Choroid plexus epithelial cell (primary cell): Measurements from ENCODE around the gene DPPA4.

ENCODE experiments used
- DNase-seq: peaks from one replicate; pipeline ENCODE4 v3.0.0-alpha.2; 2010; ENCODE audit warnings: low read depth
- H3K4me3 ChIP-seq: 2 replicates; pipeline ENCODE4 v1.5.1; 2011; ENCODE audit warnings: low read depth, mild to moderate bottlenecking, control low read depth, low read length, moderate library complexity
- CTCF ChIP-seq: conservative IDR thresholded peaks from 2 replicates; pipeline ENCODE4 v1.5.1; 2011; ENCODE audit warnings: low read depth, mild to moderate bottlenecking, control low read depth, inconsistent platforms, low read length, moderate library complexity

The DPPA4 gene

GRCh38 chr3:109325657-109326056 is 11.7 kb downstream of the DPPA4 start:
- DNase-seq, result no peak
- no peak overlapping the region for H3K4me3 ChIP-seq
- no peak for TF ChIP-seq CTCF

GRCh38 chr3:109325109-109325508 is 12.2 kb downstream of the DPPA4 start:
- TF ChIP-seq CTCF, result no peak
- no peak overlapping the region for H3K4me3 ChIP-seq
- DNase-seq, result no peak

DNA sequence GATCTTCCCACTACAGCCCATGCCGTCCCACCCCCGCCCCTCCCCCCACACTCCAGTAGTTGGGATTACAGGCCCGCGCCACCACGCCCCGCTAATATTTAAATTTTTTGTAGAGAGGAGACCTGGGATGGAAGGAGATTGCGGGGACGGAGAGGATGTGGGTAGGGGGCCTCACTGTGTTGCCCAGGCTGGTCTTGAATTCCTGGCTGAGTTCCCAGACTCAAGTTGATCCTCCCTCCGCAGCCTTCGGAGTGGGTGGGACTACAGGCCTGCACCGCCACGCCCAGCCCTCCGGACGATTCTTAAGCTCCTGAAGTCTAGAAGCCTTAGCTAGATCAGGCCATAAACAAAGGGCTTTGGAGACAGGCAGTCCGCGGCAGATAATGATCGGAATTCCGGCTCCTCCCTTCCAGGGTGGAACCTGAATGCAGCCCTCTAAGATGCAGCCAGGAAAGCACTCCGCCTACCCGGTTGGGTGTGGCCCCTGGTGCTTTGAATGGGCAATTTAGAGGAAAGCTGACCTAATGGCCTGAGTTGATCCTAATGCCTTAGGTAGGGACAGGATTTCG is 21.1 kb downstream of the DPPA4 start, which contains the start of gene DPPA2:
TSS of gene DPPA2 (minus strand) at position 356 of the 569 bp plus-strand sequence. CDS start 1,975 bp downstream, outside the sequence.
- H3K4me3 ChIP-seq, result no peak within 1 kb of the TSS
- no peak for DNase-seq
- TF ChIP-seq CTCF, result no peak

GRCh38 chr3:109313061-109313460 is 24.3 kb downstream of the DPPA4 start:
- no peak for DNase-seq
- no peak for TF ChIP-seq CTCF
- H3K4me3 ChIP-seq, result no peak overlapping the region

DNA sequence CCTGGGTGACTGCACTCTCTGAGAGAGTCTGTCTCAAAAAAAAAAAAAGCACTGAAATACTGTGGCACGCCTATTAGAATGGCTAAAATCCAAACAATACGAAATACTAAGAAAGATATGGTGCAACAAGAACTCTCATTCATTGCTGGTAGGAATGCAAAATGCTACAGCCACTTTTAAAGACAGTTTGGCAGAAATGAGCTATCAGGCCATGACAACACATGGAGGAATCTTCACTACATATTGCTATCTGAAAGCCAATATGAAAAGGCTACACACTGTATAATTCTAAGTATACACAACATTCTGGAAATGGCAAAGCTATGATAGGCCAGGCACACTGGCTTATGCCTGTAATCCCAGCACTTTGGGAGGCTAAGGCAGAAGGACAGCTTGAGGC is 39.9 kb downstream of the DPPA4 start:
- DNase-seq, result no peak
- TF ChIP-seq CTCF, result no peak

GRCh38 chr3:109284071-109284470 is 53.3 kb downstream of the DPPA4 start:
- no peak for TF ChIP-seq CTCF
- H3K4me3 ChIP-seq, result no peak overlapping the region
- no peak for DNase-seq

More for the DNA sequence above, 39.9 kb downstream of the DPPA4 start:
- no peak overlapping the region for H3K4me3 ChIP-seq

DNA sequence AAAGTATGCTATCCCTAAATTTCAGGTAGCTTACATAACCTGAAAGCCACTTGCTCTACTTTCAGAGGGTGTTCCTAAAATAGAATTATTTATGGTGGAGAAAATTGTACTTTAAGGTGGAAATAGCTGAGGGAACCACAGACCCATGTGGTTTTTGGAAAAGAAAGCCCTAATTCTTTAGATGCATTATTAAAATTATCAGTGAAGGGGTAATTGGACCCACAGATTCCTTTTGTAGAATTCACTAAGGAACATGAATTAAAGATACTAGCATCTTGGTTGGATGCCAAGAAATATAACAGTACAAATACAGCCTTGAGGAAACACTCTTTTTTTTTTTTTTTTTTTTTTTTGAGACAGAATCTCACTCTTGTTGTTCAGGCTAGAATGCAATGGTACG is 58.8 kb downstream of the DPPA4 start:
- DNase-seq, result peak; percentile 13
- H3K4me3 ChIP-seq, result no peak overlapping the region
- no peak for TF ChIP-seq CTCF
